Effector CD8-positive, alpha-beta T cell (primary cell): ENCODE results near the gene DUSP5.

Experiments
- DNase-seq: peaks from one replicate; lab custom pipeline; 2025; lab: John Stamatoyannopoulos, UW

The DUSP5 gene

GRCh38 chr10:110481919-110482318 is 15.8 kb upstream of the DUSP5 start:
- no peak for DNase-seq

- no peak for DNase-seq
These were observed 14.1 kb upstream of the DUSP5 start for GRCh38 chr10:110483633-110484032.

- no peak for DNase-seq
These were observed 12.2 kb upstream of the DUSP5 start for GRCh38 chr10:110485541-110485940.

GRCh38 chr10:110486680-110487410 is 10.9 kb upstream of the DUSP5 start:
- DNase-seq: no peak

- DNase-seq: no peak
These were observed 10.0 kb upstream of the DUSP5 start for GRCh38 chr10:110487411-110488331.

GRCh38 chr10:110488332-110488681 is 9.4 kb upstream of the DUSP5 start:
- no peak for DNase-seq

- no peak for DNase-seq
These were observed 8.8 kb upstream of the DUSP5 start for GRCh38 chr10:110488940-110489339.

GRCh38 chr10:110490640-110491039 is 7.1 kb upstream of the DUSP5 start:
- no peak for DNase-seq

- no peak for DNase-seq
These were observed 6.4 kb upstream of the DUSP5 start for GRCh38 chr10:110491346-110491745.

- DNase-seq: no peak
These were observed 5.5 kb upstream of the DUSP5 start for GRCh38 chr10:110492069-110492822.

- DNase-seq: no peak
These were observed 3.8 kb upstream of the DUSP5 start for GRCh38 chr10:110493832-110494426.

- DNase-seq: no peak
These were observed 3.2 kb upstream of the DUSP5 start for GRCh38 chr10:110494532-110494931.

GRCh38 chr10:110495731-110496552 is 1.8 kb upstream of the DUSP5 start:
- no peak for DNase-seq

- no peak for DNase-seq
These were observed 912 bp upstream of the DUSP5 start for GRCh38 chr10:110496553-110497437.

GRCh38 chr10:110498087-110498981 is 627 bp downstream of the DUSP5 start:
- peak; percentile 47 for DNase-seq

GRCh38 chr10:110498982-110499795 is 1.5 kb downstream of the DUSP5 start:
- no peak for DNase-seq

- DNase-seq: no peak
These were observed 2.2 kb downstream of the DUSP5 start for GRCh38 chr10:110499796-110500514.

- no peak for DNase-seq
These were observed 2.8 kb downstream of the DUSP5 start for GRCh38 chr10:110500515-110500905.
